Fibroblast of skin of right biceps (primary cell): ENCODE results near the gene NPHP1.
A peak's percentile ranks its signal among the peaks of the same experiment; 100 is the strongest.
"Not testable (repeated sequence)": the region's sequence is repeated elsewhere in the genome, so short reads cannot be mapped to it uniquely, and the experiment has no call there.

Source experiments
- DNase-seq: peaks from one replicate; pipeline ENCODE4 v3.0.0-alpha.2; 2013

Gene NPHP1

DNA sequence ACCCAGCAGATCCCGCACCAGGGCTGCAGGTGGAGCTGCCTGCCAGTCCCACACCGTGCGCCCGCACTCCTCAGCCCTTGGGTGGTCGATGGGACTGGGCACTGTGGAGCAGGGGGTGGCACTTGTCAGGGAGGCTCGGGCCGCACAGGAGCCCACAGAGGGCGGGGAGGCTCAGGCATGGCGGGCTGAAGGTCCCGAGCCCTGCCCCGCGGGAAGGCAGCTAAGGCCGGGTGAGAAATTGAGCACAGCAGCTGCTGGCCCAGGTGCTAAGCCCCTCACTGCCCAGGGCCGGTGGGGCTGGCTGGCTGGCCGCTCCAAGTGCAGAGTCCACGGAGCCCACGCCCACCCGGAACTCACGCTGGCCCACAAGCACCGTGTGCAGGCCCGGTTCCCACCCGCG lies 14.6 kb downstream of the NPHP1 start:
- not testable (repeated sequence) for DNase-seq

DNA sequence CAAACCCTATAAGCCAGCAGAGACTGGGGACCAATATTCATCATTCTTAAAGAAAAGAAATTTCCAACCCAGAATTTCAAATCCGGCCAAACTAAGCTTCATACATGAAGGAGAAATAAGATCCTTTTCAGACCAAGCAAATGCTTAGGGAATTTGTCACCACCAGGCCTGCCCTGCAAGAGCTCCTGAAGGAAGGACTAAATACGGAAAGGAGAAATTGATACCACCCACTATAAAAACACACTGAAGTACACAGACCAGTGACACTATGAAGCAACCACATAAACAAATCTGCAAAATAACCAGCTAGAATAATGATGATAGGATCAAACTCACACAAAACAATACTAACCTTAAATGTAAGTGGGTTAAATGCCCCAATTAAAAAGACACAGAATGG lies 22.4 kb downstream of the NPHP1 start:
- DNase-seq, result no peak

DNA sequence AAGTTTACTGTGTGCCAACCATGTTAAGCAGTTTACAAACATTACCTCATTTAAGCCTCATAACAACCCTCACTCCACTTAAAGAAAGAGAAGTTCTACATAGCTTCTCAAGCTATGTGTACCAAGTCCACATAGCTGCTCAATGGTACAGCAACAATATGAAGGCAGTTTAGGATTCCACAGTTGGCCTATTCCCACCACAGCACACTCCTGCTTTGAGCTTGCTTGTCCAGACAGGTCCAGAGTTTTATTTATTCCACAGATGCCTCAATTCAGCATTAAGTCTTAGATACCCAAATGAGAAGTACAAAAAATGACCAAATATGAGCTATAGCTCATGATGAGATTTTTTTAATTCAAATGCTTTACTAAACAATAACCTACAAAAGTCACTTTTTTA lies 24.8 kb downstream of the NPHP1 start:
- DNase-seq, result no peak

DNA sequence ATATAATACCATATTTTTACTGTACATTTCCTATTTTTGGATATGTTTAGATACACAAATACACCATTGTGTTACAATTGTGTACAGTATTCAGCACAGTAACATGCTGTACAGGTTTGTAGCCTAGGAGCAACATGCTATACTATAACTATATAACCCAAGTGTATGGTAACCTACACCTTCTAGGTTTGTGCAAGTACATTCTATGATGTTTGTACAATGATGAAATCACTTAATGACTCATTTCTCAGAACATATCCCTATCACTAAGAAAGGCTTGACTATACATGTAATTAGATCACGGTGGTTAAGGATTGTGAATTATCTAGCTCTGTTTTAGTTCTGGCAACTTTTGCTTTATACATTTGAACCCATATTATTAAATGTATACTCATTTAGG lies 31.3 kb downstream of the NPHP1 start:
- peak; percentile 38 for DNase-seq

DNA sequence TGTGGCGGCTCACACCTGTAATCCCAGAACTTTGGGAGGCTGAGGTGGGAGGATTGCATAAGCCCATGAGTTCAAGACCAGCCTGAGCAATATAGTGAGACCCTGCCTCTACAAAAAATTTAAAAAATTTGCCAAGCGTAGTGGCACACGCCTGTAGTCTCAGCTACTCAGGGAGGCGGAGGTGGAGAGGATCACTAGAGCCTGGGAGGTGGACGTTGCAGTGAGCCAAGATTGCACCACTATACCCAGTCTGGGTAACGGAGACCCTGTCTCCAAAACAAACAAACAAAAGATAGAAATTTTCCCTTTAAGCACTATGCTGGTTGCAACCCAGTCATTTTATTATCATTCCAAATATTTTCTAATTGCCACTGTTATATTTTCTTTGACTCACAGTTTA lies 32.3 kb downstream of the NPHP1 start:
- no peak for DNase-seq

DNA sequence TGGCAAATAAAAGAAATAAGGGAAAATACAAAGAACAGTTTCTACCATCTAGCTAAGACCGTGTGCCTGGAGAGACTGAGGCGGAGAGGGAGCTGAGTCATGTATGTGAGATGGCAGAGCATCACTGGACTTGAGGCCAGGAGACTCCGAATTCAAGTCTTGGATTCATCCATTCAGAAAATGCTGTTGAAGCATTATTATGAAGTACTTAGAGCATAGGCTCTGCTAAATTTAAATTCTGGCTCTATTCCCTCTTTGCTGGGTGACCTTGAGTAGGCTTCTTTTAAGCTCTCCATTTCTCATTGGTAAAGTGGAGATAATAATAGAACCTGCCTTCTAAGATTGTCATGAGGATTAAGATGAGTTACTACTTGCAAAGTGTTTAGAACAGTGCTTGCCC lies 34.7 kb downstream of the NPHP1 start:
- no peak for DNase-seq

DNA sequence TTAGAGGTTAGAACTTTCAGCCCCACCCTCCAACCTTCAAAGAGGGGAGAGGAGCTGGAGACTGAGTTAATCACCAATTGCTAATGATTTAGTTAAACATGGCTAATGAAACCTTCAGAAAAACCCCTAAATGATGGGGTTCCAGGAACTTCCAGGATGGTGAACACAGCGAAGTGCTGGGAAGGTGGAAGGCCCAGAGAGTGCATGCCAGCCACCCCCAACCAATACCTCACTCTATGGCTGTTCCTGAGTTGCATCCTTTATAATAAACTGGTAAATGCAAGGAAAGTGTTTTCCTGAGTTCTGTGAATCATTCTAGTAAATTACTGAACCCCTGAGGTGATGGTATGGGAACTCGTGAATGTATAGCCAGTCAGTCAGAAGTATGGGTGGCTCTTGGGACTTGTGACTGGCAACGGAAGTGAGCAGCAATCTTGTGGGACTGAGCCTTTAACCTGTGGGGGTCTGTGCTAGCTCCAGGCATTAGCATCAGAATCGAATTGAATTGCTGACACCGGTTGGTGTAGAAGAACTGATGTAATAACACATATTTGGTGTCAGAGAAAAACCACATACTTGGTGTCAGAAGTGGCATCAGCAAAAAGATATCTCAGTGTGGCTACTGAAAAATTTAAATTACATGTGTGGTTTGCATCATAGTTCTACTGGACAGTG lies 37.4 kb downstream of the NPHP1 start:
- peak; percentile 62 for DNase-seq

DNA sequence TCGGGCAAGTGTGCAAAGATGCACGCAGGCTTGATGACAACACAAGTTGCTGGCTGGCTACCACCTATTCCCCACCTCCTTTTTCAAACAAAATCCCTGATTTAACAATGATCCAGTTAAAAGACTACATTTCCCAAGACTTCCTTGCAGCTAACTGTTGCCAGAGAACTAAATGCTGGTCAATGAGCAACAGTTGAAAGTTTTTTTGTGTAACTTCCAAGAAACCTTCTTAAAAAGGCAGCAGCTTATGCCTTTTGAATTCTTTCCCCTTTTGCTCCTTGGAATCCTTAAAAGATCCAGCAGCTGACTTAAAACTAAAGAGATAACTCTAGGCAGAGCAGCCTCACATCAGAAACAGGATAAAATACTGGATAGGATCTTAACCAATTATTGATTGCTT lies 38.5 kb downstream of the NPHP1 start:
- no peak for DNase-seq

DNA sequence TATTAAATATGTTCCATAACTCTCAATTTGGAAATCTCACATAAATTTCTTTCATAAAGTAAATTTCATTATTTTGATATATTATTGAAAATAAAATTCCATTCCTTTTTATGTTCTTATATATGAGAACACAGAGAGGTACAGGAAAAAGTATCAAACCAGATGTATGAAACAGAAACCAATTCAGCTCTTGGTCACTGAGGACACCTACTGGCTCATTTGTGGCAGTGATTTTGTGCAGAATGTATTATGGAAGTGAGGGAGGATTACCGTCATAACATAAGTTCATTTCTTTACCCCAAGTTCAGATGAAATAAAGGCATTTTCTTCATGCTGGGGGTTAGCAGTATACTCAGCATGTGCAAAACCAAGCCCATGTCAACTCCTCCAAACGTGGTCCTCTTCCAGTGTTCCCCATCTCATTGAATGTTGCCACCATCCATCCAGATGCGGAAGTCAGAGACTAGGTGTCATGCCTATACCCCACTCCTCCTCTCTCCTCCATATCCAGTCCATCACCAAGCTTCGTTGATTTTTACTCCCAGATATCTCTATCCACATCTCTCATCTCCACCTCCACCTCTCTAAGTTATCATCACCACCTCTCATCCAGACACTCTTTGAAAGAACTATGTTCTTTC lies 47.5 kb downstream of the NPHP1 start:
- DNase-seq, result peak; percentile 70

DNA sequence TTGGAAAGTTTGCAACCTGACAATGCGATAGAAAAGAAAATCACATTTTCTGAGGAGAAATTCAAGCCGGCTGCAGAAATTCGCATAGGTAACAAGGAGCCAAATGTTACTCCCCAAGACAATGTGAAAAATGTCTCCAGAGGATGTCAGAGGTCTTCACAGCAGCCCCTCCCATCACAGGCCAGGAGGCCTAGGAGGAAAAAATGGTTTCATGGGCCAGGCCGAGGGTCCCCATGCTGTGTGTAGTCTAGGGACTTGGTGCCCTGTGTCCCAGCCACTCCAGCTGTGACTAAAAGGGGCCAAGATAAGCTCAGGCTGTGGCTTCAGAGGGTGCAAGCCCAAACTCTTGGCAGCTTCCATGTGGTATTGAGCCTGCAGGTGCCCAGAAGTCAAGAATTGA lies 50.0 kb downstream of the NPHP1 start:
- DNase-seq, result not testable (repeated sequence)

DNA sequence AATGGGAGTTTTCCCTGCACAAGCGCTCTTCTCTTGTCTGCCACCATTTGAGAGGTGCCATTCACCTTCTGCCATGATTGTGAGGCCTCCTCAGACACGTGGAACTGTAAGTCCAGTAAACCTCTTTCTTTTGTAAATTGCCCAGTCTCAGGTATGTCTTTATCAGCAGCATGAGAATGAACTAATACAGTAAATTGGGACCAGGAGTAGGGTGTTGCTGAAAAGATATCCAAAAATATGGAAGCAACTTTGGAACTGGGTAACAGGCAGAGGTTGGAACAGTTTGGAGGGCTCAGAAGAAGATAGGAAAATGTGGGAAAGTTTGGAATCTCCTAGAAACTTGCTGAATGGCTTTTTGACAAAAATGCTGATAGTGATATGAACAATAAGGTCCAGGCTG lies 50.6 kb downstream of the NPHP1 start:
- DNase-seq, result not testable (repeated sequence)

DNA sequence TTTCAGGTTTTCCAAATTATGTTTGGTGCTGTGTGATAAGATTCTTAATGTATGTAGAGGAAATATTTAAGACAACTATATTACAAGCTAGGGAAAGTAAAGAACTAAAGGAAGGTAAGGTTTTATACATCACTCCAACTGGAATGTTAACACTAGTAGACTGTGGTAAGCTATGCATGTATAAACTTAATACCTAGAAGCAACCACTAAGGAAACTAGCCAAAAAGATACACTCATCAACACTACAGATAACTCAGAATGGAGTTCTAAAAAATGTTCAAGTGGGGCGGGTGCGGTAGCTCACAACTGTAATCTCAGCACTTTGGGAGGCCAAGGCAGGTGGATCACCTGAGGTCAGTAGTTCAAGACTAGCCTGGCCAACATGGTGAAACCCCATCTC lies 51.4 kb downstream of the NPHP1 start:
- DNase-seq, result peak; percentile 42

DNA sequence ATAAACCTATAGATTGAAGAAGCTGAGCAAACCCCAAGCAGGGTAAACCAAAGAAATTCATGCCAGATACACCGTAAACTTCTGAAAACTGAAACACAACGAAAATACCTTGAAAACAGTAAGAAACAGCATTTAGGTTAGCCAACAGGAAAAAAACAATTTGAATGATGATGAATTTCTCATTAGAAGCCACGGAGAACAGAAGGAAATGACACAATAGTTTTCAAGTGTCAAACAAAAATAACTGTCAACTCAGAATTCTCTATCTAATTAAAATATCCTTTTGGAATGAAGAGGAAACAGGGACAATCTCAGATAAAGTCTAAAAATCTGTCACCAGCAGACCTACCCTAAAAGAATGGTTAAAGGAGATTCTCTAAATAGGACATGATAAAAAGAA lies 51.9 kb downstream of the NPHP1 start:
- no peak for DNase-seq

DNA sequence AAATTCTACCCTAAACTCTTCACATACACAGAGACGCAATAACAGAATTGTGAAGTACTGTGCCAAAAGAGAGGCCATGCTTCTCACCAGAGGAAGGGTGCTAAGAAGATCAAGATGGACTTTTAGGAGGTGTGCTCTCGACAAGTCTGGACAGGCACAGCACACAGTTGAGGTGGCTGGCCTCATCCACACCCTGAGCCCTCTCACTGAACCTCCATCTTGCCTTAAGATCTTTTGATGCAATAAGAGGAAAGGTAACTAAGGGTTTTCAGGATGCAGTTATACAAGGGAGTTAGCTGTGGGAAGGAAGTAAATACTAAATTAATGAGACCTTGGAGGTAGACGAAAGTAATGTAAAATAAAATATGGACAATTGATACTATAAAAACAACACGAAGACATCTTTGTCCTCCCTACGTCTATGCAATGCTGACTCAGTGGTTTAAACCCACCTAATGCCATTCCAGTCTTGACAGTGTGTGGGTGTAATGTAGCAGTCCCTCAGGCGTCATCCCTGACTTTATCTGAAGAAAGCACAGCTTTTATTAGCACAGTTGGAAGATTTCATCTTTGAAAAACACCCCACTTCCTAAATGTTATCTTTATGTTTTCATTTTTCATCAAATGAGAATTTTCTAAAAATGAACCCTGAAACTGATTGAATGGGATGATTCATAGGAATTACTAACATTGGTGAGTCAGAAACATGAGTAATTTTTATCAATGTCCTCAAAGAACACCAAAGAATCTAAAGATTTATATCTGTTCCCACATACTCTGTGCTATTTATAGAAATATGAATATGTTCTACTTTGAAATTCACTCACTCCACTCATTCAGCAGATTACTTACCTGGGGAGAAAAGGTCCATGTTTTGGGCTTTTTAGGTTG lies 55.2 kb downstream of the NPHP1 start:
- DNase-seq, result peak; percentile 89

DNA sequence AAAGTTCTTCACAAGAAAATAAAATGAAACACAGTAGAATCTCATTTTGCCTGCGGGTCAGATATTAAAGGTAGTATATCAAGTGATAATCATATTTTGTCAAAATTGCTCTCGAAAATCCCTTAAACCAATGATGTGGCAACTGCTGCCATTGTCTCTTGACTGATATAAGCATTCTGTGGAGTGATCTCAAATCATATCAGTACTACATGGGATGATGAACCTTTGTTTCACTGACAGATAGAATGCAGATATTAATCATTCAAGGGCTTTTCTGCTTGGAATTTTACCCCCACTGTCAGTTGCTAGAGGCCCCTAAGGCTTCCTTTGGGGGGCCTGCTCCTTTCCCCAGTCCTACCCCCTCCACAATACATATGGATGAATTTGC lies 57.9 kb downstream of the NPHP1 start:
- DNase-seq, result no peak

DNA sequence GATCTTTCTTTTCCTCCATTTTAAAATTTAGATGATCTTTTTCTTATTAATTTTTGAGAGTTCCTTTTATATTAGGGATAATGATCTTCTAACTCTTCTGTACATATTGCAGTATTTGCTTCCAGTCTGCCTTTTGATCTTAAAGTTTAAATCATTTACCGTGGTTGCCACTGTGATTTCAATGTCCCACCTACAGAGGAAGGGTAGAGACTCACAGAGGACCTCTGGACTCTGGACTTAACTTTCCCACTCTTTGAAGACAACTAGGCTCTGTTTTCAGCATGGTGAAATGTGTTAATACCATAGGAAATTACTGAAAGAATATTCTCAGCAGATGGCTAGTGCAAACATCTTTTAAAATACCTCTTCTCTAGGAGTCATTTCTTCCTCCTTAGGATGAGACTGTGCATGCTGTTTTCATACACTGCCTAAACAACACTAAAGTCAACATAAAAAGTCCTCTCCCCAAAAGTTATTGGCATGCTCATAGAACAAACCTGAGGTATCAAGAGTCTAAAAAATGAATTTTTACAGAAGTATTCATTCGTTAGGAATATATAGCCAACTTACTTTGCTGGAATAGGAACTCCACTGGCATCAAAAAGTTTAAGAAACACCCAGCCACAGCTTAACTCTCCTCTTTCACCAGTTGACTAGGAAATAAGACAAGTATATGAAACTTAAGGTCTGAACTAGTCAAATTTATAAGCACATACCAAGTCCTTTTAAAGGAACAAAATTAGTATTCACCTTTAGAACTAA lies 58.4 kb downstream of the NPHP1 start:
- no peak for DNase-seq

DNA sequence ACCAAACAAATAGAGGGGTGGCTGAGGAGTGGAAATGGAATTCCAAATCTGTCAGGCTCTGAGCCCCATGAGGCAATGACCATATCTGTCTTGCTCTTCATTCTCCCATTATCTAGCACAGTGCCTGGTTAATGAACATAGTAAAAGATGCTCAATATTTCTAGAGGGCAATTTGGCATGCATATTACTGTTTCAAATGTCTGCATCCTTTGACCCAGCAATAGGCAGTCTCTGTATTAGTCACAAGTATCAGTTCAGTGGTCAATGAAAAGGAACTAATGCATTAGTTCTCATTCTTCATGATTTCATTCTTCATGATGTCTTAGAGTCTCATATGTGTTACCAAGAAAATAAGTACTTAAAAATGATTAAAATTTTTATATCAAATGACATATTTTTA lies 60.8 kb downstream of the NPHP1 start:
- DNase-seq, result no peak

DNA sequence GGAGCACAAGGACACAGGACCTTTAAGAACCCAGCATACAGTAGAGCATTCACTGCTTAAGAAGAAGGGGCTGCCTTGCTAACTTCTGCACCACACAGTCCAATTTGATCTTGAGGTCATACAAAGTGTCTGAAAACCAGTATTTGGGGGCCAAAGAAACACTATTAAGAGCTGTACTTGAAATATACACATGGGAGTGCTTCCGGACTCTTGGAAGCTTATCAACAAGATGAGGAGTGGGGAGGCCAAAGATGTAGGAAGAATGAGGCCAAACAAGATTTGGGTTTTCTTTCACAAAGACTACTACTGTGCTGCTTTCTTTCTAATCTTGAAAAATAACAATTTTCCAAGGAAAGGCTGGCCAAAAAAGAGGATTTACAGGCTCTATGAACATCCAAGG lies 64.4 kb downstream of the NPHP1 start:
- no peak for DNase-seq

DNA sequence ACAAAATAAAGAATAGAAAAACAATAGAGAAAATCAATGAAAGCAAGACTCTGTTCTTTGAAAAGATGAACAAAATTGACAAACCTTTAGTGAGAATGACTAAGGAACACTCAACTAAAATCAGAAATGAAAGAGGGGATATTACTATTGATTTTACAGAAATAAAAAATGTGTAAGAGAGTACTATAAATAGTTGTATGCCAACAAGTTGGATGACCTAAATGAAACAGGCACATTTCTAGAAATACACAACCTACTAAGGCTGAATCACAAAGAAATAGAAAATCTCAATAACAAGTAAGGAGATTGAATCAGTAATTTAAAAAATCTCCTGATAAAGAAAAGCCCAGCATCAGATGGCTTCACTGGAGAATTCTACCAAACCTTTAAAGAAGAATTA lies 70.8 kb downstream of the NPHP1 start:
- DNase-seq, result no peak

DNA sequence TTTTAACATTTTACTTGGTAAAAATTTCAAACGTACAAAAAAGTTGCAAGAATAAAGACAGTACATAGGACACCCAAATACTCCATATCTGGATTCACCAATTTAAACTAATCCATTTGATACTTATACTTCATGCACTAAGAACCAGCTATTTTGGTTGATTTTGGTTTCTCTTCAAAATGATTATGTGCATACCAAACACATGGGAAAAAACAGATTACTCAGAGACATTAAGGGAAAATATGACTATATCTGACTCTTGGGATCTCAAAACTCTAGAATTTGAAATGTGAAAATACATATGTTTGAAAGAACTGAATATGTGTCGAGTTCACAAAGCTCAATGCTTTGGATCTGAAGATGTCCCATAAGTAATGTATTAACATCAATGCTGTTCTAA lies 73.6 kb downstream of the NPHP1 start:
- no peak for DNase-seq

DNA sequence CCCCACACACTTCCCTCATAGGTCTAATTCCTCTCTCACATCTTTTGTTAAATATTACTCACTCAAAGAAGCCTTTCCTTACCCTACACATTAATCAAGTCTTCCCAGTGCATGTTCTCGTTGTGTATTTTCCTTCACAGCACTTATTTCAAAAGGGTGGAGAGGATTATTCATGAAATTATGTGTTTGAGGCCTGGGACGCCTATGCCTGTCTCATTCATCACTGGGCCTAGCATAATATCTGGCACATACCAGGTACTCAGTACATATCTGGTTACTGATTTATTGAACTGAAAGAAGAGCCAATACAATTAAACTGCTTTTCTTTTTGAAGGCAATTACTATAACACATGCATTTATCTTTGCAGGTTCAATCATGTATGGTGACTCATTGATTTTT lies 74.1 kb downstream of the NPHP1 start:
- no peak for DNase-seq

DNA sequence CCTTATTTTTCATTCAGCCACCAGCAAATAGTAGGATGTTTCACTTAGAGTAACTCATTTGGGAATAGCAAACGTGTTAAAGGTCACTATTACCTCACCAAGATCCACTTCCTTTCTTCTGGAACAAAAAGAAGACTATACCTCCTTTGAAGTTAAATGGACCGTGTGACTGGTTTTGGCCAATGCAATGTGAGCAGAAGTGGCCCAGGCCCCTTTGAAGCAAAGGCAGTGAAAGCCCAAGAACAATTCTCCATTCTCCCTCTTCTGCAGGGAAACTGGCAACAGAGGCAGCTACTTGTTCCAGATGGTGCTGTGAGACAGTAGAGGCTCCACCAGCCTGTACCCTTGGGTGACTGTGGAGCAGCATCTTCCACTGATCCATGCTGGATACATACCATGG lies 77.9 kb downstream of the NPHP1 start:
- no peak for DNase-seq

DNA sequence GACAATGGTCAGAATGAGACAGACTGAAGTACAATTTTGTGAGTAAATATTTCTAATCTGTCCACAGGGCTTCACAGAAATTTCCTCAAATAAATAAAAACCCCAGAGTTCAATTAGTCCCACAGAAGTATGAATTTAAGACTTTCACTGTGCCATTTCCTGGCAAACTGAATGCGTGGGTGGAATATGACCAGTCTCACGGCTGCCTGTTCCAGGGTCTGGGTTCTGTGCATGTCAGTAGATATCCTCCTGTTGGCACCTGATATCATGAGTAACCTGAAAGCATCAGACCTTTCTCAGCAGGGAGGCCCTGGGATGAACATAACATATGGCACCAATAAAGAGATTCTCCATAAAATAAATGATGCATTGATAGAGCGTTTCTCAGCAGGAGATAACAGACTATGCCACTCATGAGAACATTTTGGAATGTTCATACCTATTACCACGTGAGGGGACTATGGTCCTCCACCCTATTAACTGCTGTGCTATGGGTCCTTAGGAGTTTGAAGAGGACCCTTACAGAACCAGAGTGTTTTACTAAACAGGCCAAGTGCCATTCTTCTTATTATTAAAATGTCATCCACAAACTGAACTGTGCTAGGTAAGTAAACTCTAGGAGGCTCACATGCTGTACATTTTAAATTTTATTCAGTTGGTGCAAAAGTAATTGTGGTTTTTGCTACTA lies 78.6 kb downstream of the NPHP1 start:
- peak; percentile 33 for DNase-seq
